NT2/D1 (cell line): ENCODE data around the gene APPL2.

Experiments
- DNase-seq: peaks from one replicate; pipeline ENCODE4 v3.0.0-alpha.2; 2011; ENCODE audit warnings: low read depth, low spot score
- H3K27me3 ChIP-seq: 2 replicates; pipeline ENCODE4 v1.6.0; 2011; ENCODE audit warnings: mild to moderate bottlenecking; ENCODE audit not compliant: insufficient read length, insufficient read depth
- H3K36me3 ChIP-seq: 2 replicates; pipeline ENCODE4 v1.6.1; 2011; ENCODE audit warnings: mild to moderate bottlenecking, low read length, mixed read lengths; ENCODE audit not compliant: insufficient read depth, insufficient read length
- H3K4me1 ChIP-seq: 2 replicates; pipeline ENCODE4 v1.5.1; 2011; ENCODE audit not compliant: insufficient read depth, insufficient read length
- H3K4me3 ChIP-seq: 2 replicates; pipeline ENCODE4 v1.5.1; 2011; ENCODE audit warnings: low read depth; ENCODE audit not compliant: insufficient read length
- H3K9ac ChIP-seq: 2 replicates; pipeline ENCODE4 v1.6.0; 2011; ENCODE audit warnings: low read depth; ENCODE audit not compliant: insufficient read length
- H3K9me3 ChIP-seq: 2 replicates; pipeline ENCODE4 v1.5.1; 2011; ENCODE audit warnings: mild to moderate bottlenecking, low read length; ENCODE audit not compliant: insufficient read depth
- SUZ12 ChIP-seq: IDR thresholded peaks from 2 replicates; pipeline ENCODE4 v1.6.1; 2011; ENCODE audit not compliant: insufficient read length, insufficient read depth; ENCODE audit errors: extremely low read depth
- YY1 ChIP-seq: IDR thresholded peaks from 2 replicates; pipeline ENCODE4 v1.6.1; 2011; ENCODE audit not compliant: insufficient read length, insufficient read depth
- ZNF274 ChIP-seq: IDR thresholded peaks from 2 replicates; pipeline ENCODE4 v1.6.1; 2011; ENCODE audit warnings: mild to moderate bottlenecking, low read depth, low read length

Gene APPL2

GRCh38 chr12:105228494-105228893 is 7.5 kb downstream of the APPL2 start:
- TF ChIP-seq YY1 = no peak
- no peak for TF ChIP-seq ZNF274
- TF ChIP-seq SUZ12 = no peak
- Histone ChIP-seq H3K36me3 (peaks cover 28% of the 10 kb centered on the region), H3K9ac (no peak overlapping the region), H3K9me3 (no peaks in the 10 kb centered on the region), H3K4me3 (no peak overlapping the region), H3K4me1 (no peaks in the 10 kb centered on the region), H3K27me3 (no peaks in the 10 kb centered on the region)
- DNase-seq = no peak

GRCh38 chr12:105227879-105228278 is 8.1 kb downstream of the APPL2 start:
- H3K4me3 ChIP-seq = no peak overlapping the region
- no peak for DNase-seq
- no peaks in the 10 kb centered on the region for H3K9me3 ChIP-seq
- no peaks in the 10 kb centered on the region for H3K27me3 ChIP-seq
- no peaks in the 10 kb centered on the region for H3K4me1 ChIP-seq
- peaks cover 27% of the 10 kb centered on the region for H3K36me3 ChIP-seq
- TF ChIP-seq ZNF274 (no peak), SUZ12 (no peak), YY1 (no peak)
- no peak overlapping the region for H3K9ac ChIP-seq

GRCh38 chr12:105226219-105226618 is 9.8 kb downstream of the APPL2 start:
- Histone ChIP-seq H3K4me1 (peaks cover 7% of the 10 kb centered on the region), H3K4me3 (no peak overlapping the region), H3K9me3 (no peaks in the 10 kb centered on the region), H3K27me3 (no peaks in the 10 kb centered on the region), H3K9ac (no peak overlapping the region), H3K36me3 (peaks cover 22% of the 10 kb centered on the region)
- TF ChIP-seq YY1 (no peak), ZNF274 (no peak), SUZ12 (no peak)
- DNase-seq = no peak

GRCh38 chr12:105225505-105226015 is 10.4 kb downstream of the APPL2 start:
- Histone ChIP-seq H3K36me3 (peaks cover 28% of the 10 kb centered on the region), H3K9me3 (no peaks in the 10 kb centered on the region), H3K9ac (no peak overlapping the region), H3K4me3 (no peak overlapping the region), H3K4me1 (peaks cover 7% of the 10 kb centered on the region), H3K27me3 (no peaks in the 10 kb centered on the region)
- TF ChIP-seq YY1 = no peak
- TF ChIP-seq SUZ12 = no peak
- TF ChIP-seq ZNF274 = no peak
- no peak for DNase-seq

GRCh38 chr12:105224399-105224798 is 11.6 kb downstream of the APPL2 start:
- peaks cover 28% of the 10 kb centered on the region for H3K36me3 ChIP-seq

GRCh38 chr12:105223884-105224283 is 12.1 kb downstream of the APPL2 start:
- peaks cover 23% of the 10 kb centered on the region for H3K36me3 ChIP-seq
- no peak for TF ChIP-seq ZNF274
- TF ChIP-seq YY1 = no peak
- no peak for TF ChIP-seq SUZ12

More at GRCh38 chr12:105224399-105224798, 11.6 kb downstream of the APPL2 start:
- DNase-seq = no peak
- Histone ChIP-seq H3K4me3 (no peak overlapping the region), H3K27me3 (no peaks in the 10 kb centered on the region), H3K4me1 (peaks cover 7% of the 10 kb centered on the region), H3K9ac (no peak overlapping the region), H3K9me3 (no peaks in the 10 kb centered on the region)
- TF ChIP-seq ZNF274 (no peak), SUZ12 (no peak), YY1 (no peak)

GRCh38 chr12:105223352-105223845 is 12.6 kb downstream of the APPL2 start:
- Histone ChIP-seq H3K4me3 (no peak overlapping the region), H3K4me1 (peaks cover 7% of the 10 kb centered on the region), H3K9ac (no peak overlapping the region), H3K36me3 (peaks cover 20% of the 10 kb centered on the region), H3K27me3 (no peaks in the 10 kb centered on the region), H3K9me3 (no peaks in the 10 kb centered on the region)
- DNase-seq = no peak
- TF ChIP-seq YY1 (no peak), ZNF274 (no peak), SUZ12 (no peak)

More at GRCh38 chr12:105223884-105224283, 12.1 kb downstream of the APPL2 start:
- no peak overlapping the region for H3K9ac ChIP-seq
- no peaks in the 10 kb centered on the region for H3K27me3 ChIP-seq
- peaks cover 7% of the 10 kb centered on the region for H3K4me1 ChIP-seq
- no peak overlapping the region for H3K4me3 ChIP-seq
- no peaks in the 10 kb centered on the region for H3K9me3 ChIP-seq
- no peak for DNase-seq
